HepG2 (cell line): ENCODE measurements around the gene TLE2. TPM values are rescaled to one million over a fixed set of nuclear protein-coding genes. Genes with fewer than 3 reads are reported as not detected.

ENCODE experiments used
- FOXK2 ChIP-seq: fragments of 450-650 bp; IDR thresholded peaks from 2 replicates; pipeline ENCODE4 v1.6.1; 2016
- GMEB1 ChIP-seq: sonication (generic); formaldehyde crosslinking; IDR thresholded peaks from 2 replicates; pipeline ENCODE4 v1.5.1; 2020; ENCODE audit warnings: missing genetic modification reagents, mild to moderate bottlenecking, borderline replicate concordance
- KAT8 ChIP-seq: IDR thresholded peaks from 2 replicates; pipeline ENCODE4 v1.6.1; 2016; ENCODE audit warnings: missing genetic modification reagents, missing compliant biosample characterization
- NR2F6 ChIP-seq, 2 experiments: IDR thresholded peaks; 2 replicates each; pipeline ENCODE4 v1.6.1; 2016; ENCODE audit warnings: antibody characterized with exemption in 1 of 2, mild to moderate bottlenecking in 1 of 2
- PHF8 ChIP-seq: sonication (generic); formaldehyde crosslinking; IDR thresholded peaks from 2 replicates; pipeline ENCODE4 v1.5.0; 2020; ENCODE audit warnings: missing genetic modification reagents
- POGZ ChIP-seq: sonication (generic); formaldehyde crosslinking; IDR thresholded peaks from 2 replicates; pipeline ENCODE4 v1.4.0; 2020; ENCODE audit warnings: mild to moderate bottlenecking, missing genetic modification reagents
- RXRA ChIP-seq: sonication (generic); formaldehyde crosslinking; IDR thresholded peaks from 2 replicates; pipeline ENCODE4 v1.5.1; 2020; ENCODE audit warnings: missing genetic modification reagents
- SKI ChIP-seq: fragments of 450-650 bp; IDR thresholded peaks from one replicate; pipeline ENCODE4 v1.6.1; 2018; ENCODE audit warnings: mild to moderate bottlenecking; ENCODE audit not compliant: partially characterized antibody
- ZBTB21 ChIP-seq: sonication (generic); formaldehyde crosslinking; IDR thresholded peaks from 2 replicates; pipeline ENCODE4 v1.4.0; 2020; ENCODE audit warnings: missing genetic modification reagents
- ZNF143 ChIP-seq: sonication (generic); formaldehyde crosslinking; IDR thresholded peaks from 2 replicates; pipeline ENCODE4 v1.4.0; 2020; ENCODE audit warnings: missing genetic modification reagents
- ZNF333 ChIP-seq: sonication (generic); formaldehyde crosslinking; IDR thresholded peaks from 2 replicates; pipeline ENCODE4 v1.4.0; 2020; ENCODE audit warnings: mild to moderate bottlenecking, missing genetic modification reagents, borderline replicate concordance
- ZNF460 ChIP-seq: sonication (generic); formaldehyde crosslinking; IDR thresholded peaks from 2 replicates; pipeline ENCODE4 v1.5.1; 2020; ENCODE audit warnings: missing genetic modification reagents, mild to moderate bottlenecking, borderline replicate concordance
- ZNF576 ChIP-seq: sonication (generic); formaldehyde crosslinking; IDR thresholded peaks from 2 replicates; pipeline ENCODE4 v1.4.0; 2020; ENCODE audit warnings: mild to moderate bottlenecking, missing genetic modification reagents
- polyA plus RNA-seq, 8 experiments: library from polyadenylated mRNA; depleted of rRNA in 3 of 8; stranded (reverse) in 7 of 8; unstranded in 1 of 8; fragments of >200 nt; fragmentation: Illumina TruSeq in 4 of 8; extraction: Trizol in 4 of 8; gene quantifications; 2 replicates each; pipeline versions ENCODE4 v1.2.1 to v1.2.3, GENCODE V29; 2011 to 2016; ENCODE audit warnings: low read depth in 4 of 8, missing spikeins in 1 of 8, mixed read lengths in 1 of 8; ENCODE audit not compliant: insufficient read depth in 1 of 8
- total RNA-seq, 5 experiments: library from RNA; depleted of rRNA; stranded (reverse); fragments of >200 nt; fragmentation: Illumina TruSeq; extraction: Trizol; gene quantifications; 2 replicates each; pipeline ENCODE4 v1.2.3, GENCODE V29; 2016; ENCODE audit warnings: low read depth in 1 of 5
- TF ChIP-seq, protein P1 (sequence below): sonication (generic); formaldehyde crosslinking; IDR thresholded peaks from 2 replicates; pipeline ENCODE4 v1.5.0; 2020; ENCODE audit warnings: mild to moderate bottlenecking, missing genetic modification reagents
- TF ChIP-seq, protein P2 (sequence below): sonication (generic); formaldehyde crosslinking; IDR thresholded peaks from 2 replicates; pipeline ENCODE4; 2020; ENCODE audit warnings: missing genetic modification reagents, mild to moderate bottlenecking, borderline replicate concordance
- TF ChIP-seq, protein P3 (sequence below): sonication (generic); formaldehyde crosslinking; IDR thresholded peaks from 2 replicates; pipeline ENCODE4 v1.8.0; 2022; ENCODE audit warnings: missing genetic modification reagents, mild to moderate bottlenecking, inconsistent platforms, borderline replicate concordance

Gene TLE2
- total and polyA plus RNA-seq, 2 of the 13 experiments (the other 11 are each of a cell fraction or from before 2014, with no cell fraction given): 0.07 to 0.81 TPM

DNA sequence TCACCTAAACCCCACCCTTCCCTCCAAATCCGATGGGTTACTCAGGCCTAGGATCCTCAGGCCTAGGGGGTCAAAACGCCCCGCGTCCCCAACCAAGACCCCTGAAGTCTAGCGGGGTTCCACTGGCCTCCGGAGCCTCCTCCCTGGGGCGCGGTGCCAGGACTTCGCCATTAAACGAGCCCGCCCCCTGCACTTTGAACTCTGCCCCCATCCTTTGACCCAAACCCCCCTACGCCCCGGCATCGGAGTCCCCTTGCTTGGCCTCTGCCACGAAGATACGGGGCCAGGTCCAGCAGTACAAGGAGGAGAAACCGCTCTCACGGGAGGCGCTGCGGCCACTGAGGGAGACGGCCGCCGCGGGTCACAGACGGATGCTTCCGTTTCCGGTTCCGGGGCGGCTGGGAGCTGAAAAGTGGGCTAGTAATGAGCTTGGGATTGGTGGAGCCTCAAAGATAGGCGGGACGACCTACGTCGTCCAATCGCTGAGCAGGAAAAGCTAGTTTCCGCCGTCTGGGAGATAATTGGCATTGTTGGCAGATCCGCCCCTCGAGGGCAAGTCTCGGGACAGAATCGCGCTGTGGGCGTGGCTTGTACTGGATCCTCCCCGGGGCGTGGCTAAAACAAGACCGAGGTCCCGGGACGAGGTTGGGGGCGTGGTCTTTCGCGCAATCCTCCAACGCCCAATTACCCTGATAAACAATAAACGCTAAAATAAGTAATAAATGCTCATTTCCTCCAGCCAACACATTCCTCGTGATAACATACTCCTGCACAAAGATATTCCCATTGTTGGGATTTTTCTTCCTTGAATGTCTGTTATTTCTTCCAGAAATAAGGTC is 78.6 kb downstream of the TLE2 start (continued):
- TF ChIP-seq, protein P1, sequence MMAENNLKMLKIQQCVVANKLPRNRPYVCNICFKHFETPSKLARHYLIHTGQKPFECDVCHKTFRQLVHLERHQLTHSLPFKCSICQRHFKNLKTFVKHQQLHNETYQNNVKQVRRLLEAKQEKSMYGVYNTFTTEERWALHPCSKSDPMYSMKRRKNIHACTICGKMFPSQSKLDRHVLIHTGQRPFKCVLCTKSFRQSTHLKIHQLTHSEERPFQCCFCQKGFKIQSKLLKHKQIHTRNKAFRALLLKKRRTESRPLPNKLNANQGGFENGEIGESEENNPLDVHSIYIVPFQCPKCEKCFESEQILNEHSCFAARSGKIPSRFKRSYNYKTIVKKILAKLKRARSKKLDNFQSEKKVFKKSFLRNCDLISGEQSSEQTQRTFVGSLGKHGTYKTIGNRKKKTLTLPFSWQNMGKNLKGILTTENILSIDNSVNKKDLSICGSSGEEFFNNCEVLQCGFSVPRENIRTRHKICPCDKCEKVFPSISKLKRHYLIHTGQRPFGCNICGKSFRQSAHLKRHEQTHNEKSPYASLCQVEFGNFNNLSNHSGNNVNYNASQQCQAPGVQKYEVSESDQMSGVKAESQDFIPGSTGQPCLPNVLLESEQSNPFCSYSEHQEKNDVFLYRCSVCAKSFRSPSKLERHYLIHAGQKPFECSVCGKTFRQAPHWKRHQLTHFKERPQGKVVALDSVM (CRISPR knock-in tag): peak; percentile 77
- 0 out of 2 replicates have a peak, but pooled peaks have one; percentile 47 for TF ChIP-seq ZNF333
- TF ChIP-seq FOXK2: no peak
- peak; percentile 67 for TF ChIP-seq SKI
- TF ChIP-seq ZNF576 (CRISPR knock-in tag): 0 out of 2 replicates have a peak, but pooled peaks have one; percentile 57
- no peak for TF ChIP-seq ZBTB21 (CRISPR knock-in tag)
- peak; percentile 67 for TF ChIP-seq GMEB1
- TF ChIP-seq POGZ (CRISPR knock-in tag): peak; percentile 34; the same call in 1 of the 2 replicates
- peak; percentile 83 for TF ChIP-seq ZNF143 (CRISPR knock-in tag)
- peak; percentile 65; the same call in 1 of the 2 replicates for TF ChIP-seq NR2F6 (IDR thresholded peaks at IDR 0.05)
- no peak; the same call in 1 of the 2 replicates for TF ChIP-seq NR2F6 (CRISPR knock-in tag; IDR thresholded peaks at IDR 0.05)
- TF ChIP-seq KAT8 (CRISPR knock-in tag): peak; percentile 92
- peak; percentile 91 for TF ChIP-seq PHF8
- peak; percentile 59; the same call in 1 of the 2 replicates for TF ChIP-seq RXRA (CRISPR knock-in tag)
- TF ChIP-seq, protein P2, sequence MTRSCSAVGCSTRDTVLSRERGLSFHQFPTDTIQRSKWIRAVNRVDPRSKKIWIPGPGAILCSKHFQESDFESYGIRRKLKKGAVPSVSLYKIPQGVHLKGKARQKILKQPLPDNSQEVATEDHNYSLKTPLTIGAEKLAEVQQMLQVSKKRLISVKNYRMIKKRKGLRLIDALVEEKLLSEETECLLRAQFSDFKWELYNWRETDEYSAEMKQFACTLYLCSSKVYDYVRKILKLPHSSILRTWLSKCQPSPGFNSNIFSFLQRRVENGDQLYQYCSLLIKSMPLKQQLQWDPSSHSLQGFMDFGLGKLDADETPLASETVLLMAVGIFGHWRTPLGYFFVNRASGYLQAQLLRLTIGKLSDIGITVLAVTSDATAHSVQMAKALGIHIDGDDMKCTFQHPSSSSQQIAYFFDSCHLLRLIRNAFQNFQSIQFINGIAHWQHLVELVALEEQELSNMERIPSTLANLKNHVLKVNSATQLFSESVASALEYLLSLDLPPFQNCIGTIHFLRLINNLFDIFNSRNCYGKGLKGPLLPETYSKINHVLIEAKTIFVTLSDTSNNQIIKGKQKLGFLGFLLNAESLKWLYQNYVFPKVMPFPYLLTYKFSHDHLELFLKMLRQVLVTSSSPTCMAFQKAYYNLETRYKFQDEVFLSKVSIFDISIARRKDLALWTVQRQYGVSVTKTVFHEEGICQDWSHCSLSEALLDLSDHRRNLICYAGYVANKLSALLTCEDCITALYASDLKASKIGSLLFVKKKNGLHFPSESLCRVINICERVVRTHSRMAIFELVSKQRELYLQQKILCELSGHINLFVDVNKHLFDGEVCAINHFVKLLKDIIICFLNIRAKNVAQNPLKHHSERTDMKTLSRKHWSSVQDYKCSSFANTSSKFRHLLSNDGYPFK: peak; percentile 91; the same call in 1 of the 2 replicates
- no peak for TF ChIP-seq ZNF460 (CRISPR knock-in tag)
- TF ChIP-seq, protein P3, sequence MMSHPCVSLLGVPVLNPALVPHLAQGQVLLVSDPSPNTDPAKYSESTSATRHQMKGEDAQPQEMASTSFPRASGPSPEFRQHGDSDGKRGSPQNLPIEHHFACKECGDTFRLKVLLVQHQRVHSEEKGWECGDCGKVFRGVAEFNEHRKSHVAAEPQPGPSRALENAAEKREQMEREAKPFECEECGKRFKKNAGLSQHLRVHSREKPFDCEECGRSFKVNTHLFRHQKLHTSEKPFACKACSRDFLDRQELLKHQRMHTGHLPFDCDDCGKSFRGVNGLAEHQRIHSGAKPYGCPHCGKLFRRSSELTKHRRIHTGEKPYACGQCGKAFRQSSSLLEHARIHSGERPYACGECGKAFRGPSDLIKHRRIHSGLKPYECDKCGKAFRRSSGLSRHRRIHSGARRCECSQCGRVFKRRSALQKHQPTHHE (CRISPR knock-in tag): peak; percentile 75; the same call in 1 of the 2 replicates
